Measurements from ENCODE around the gene ZFP92. TPM values are rescaled to one million over a fixed set of nuclear protein-coding genes. Genes with fewer than 3 reads are reported as not detected.

The ZFP92 gene
- polyA plus RNA-seq, 1 donor (not counting 4 experiments of a cell fraction or from before 2014, with no cell fraction given): 0.64 TPM

DNA sequence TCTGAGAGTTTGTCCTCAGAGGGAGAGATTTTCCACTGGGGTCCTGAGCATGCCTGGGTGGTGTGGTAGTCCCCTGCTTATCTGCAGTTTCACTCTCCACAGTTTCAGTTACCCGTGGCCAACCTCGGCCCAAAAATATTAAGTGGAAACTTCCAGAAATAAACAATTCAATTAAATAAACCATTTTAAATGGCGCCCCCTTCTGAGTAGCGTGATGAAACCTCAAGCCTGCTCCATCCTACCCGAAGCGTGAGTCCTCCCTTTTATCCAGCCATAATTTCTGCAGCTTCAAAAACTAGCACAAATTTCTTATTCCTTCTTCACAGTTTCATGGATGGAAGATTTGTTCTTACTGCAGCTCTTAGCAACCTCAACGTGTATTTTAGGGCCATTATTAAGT is 36.8 kb upstream of the ZFP92 start:
- Histone ChIP-seq H3K4me3 (ENCODE audit: control insufficient read depth in 2 of 3, extremely low read depth in 1 of 3, insufficient read depth in 2 of 3, low read depth in 1 of 3, low read length in 3 of 3) (no peak overlapping the region), H4K20me1 (ENCODE audit: control insufficient read depth, extremely low read depth, insufficient read depth, low read length) (no peaks in the 10 kb centered on the region), H3K27me3 (ENCODE audit: control insufficient read depth, extremely low read depth, insufficient read depth, low read length) (no peaks in the 10 kb centered on the region), H3K27ac (ENCODE audit: control insufficient read depth, insufficient read depth, low read length) (no peak overlapping the region), H3K36me3 (ENCODE audit: control insufficient read depth in 2 of 2, extremely low read depth in 1 of 2, insufficient read depth in 2 of 2, low read length in 2 of 2) (no peaks in the 10 kb centered on the region), H3K9ac (ENCODE audit: control insufficient read depth, extremely low read depth, insufficient read depth, low read length) (no peak overlapping the region), H3K4me2 (ENCODE audit: control insufficient read depth, extremely low read depth, insufficient read depth, low read depth, low read length) (no peak overlapping the region), H3K4me1 (ENCODE audit: control insufficient read depth, extremely low read depth, insufficient read depth, low read length) (no peaks in the 10 kb centered on the region), H3K9me1 (ENCODE audit: control insufficient read depth, extremely low read depth, insufficient read depth, low read length) (no peaks in the 10 kb centered on the region), H3K79me2 (ENCODE audit: control insufficient read depth, insufficient read depth, low read length) (no peaks in the 10 kb centered on the region), H2AFZ (ENCODE audit: control insufficient read depth, low read length) (no peak overlapping the region), H3K9me3 (ENCODE audit: control insufficient read depth, low read depth, low read length) (no peaks in the 10 kb centered on the region)
- TF ChIP-seq, protein P1, sequence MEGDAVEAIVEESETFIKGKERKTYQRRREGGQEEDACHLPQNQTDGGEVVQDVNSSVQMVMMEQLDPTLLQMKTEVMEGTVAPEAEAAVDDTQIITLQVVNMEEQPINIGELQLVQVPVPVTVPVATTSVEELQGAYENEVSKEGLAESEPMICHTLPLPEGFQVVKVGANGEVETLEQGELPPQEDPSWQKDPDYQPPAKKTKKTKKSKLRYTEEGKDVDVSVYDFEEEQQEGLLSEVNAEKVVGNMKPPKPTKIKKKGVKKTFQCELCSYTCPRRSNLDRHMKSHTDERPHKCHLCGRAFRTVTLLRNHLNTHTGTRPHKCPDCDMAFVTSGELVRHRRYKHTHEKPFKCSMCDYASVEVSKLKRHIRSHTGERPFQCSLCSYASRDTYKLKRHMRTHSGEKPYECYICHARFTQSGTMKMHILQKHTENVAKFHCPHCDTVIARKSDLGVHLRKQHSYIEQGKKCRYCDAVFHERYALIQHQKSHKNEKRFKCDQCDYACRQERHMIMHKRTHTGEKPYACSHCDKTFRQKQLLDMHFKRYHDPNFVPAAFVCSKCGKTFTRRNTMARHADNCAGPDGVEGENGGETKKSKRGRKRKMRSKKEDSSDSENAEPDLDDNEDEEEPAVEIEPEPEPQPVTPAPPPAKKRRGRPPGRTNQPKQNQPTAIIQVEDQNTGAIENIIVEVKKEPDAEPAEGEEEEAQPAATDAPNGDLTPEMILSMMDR (optimal IDR thresholded peaks at IDR 0.05 in 1 of 3, IDR thresholded peaks at IDR 0.05 in 1 of 3, conservative IDR thresholded peaks at IDR 0.05 in 1 of 3; ENCODE audit: extremely low read depth in 1 of 3, insufficient read depth in 2 of 3, low read length in 3 of 3): no peak
- TF ChIP-seq EZH2 (IDR thresholded peaks at IDR 0.05; ENCODE audit: low read length): no peak
- dilution Hi-C loops (cut with MboI; ENCODE audit: extremely low pct_ligation_motif_present, low sequenced_read_pairs): no loop called here
- DNase-seq (ENCODE audit: low read depth, low spot score) (no peak), FAIRE-seq (no peak)

DNA sequence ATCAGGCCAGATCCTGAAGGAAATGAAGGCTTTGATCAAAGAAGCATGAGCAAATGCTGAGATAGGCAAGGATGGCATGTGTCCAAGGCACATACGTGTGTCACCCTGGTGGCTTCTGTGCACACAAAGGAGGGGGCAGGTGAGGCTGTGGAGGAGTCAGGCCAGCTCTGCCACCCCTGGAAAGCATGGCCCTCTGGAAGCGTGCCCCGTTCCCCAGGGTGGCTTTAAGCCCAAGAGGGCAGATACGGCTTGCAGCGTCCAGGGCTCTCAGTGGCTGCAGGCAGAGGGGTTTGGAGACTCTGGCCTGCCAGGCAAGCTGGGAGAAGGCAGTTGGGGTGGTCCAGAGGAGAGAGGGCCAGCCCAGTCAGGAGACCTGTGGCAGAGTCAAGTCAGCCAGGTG is 35.7 kb upstream of the ZFP92 start:
- Histone ChIP-seq H3K27me3 (ENCODE audit: control insufficient read depth, extremely low read depth, insufficient read depth, low read length) (no peaks in the 10 kb centered on the region), H2AFZ (ENCODE audit: control insufficient read depth, low read length) (no peak overlapping the region), H4K20me1 (ENCODE audit: control insufficient read depth, extremely low read depth, insufficient read depth, low read length) (no peaks in the 10 kb centered on the region), H3K79me2 (ENCODE audit: control insufficient read depth, insufficient read depth, low read length) (no peaks in the 10 kb centered on the region), H3K27ac (ENCODE audit: control insufficient read depth, insufficient read depth, low read length) (no peak overlapping the region), H3K9ac (ENCODE audit: control insufficient read depth, extremely low read depth, insufficient read depth, low read length) (no peak overlapping the region), H3K4me1 (ENCODE audit: control insufficient read depth, extremely low read depth, insufficient read depth, low read length) (no peaks in the 10 kb centered on the region), H3K9me1 (ENCODE audit: control insufficient read depth, extremely low read depth, insufficient read depth, low read length) (no peaks in the 10 kb centered on the region), H3K4me3 (ENCODE audit: control insufficient read depth in 2 of 3, extremely low read depth in 1 of 3, insufficient read depth in 2 of 3, low read depth in 1 of 3, low read length in 3 of 3) (no peak overlapping the region), H3K36me3 (ENCODE audit: control insufficient read depth in 2 of 2, extremely low read depth in 1 of 2, insufficient read depth in 2 of 2, low read length in 2 of 2) (no peaks in the 10 kb centered on the region), H3K9me3 (ENCODE audit: control insufficient read depth, low read depth, low read length) (no peaks in the 10 kb centered on the region), H3K4me2 (ENCODE audit: control insufficient read depth, extremely low read depth, insufficient read depth, low read depth, low read length) (no peak overlapping the region)
- dilution Hi-C loops (cut with MboI; ENCODE audit: extremely low pct_ligation_motif_present, low sequenced_read_pairs): no loop called here
- DNase-seq (ENCODE audit: low read depth, low spot score): no peak
- FAIRE-seq: no peak
- TF ChIP-seq, protein P1 (optimal IDR thresholded peaks at IDR 0.05 in 1 of 3, IDR thresholded peaks at IDR 0.05 in 1 of 3, conservative IDR thresholded peaks at IDR 0.05 in 1 of 3; ENCODE audit: extremely low read depth in 1 of 3, insufficient read depth in 2 of 3, low read length in 3 of 3): no peak
- TF ChIP-seq EZH2 (IDR thresholded peaks at IDR 0.05; ENCODE audit: low read length): no peak

Data from keratinocyte (primary cell).